ENCODE data around the gene CYB5A. TPM values are rescaled to one million over a fixed set of nuclear protein-coding genes. Genes with fewer than 3 reads are reported as not detected.

Gene CYB5A
- total RNA-seq, 4 donors from 2014 or later = 53.8 to 118 (median 75.2) TPM

DNA sequence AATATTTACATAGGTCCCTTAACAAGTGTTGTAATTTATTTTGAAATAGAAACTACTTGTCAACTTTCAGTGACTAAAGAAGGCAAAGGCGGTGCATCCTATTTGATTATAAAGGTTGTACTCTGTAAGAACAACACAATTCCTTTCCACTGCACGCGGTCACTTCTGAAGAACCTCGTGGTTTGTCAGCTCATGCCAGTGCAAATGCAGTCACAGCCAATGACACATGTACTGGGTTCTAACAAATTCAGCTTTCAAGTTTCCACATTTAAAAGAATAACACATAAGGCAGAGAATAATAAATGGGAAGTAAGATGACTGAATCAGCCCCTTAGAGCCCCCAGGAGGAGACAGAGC, 39.7 kb downstream of the CYB5A start:
- Histone ChIP-seq H3K27me3 (no peaks in the 10 kb centered on the region), H3K9me3 (no peaks in the 10 kb centered on the region), H3K36me3 (peaks cover 0 to 43% of the 10 kb centered on the region in 2 donors), H3K4me1 (peaks cover 0 to 24% (median 4%) of the 10 kb centered on the region in 3 donors), H3K27ac (peak overlapping the region in 1 of 4 donors; percentile 10), H3K4me3 (no peak overlapping the region)
- 93 to 94% methylated on average over 3 to 4 of the region's 4 CpGs for WGBS, 2 donors (ENCODE audit: low coverage in 1 of 2)
- ATAC-seq = peak; percentile 40
- TF ChIP-seq, protein P1, sequence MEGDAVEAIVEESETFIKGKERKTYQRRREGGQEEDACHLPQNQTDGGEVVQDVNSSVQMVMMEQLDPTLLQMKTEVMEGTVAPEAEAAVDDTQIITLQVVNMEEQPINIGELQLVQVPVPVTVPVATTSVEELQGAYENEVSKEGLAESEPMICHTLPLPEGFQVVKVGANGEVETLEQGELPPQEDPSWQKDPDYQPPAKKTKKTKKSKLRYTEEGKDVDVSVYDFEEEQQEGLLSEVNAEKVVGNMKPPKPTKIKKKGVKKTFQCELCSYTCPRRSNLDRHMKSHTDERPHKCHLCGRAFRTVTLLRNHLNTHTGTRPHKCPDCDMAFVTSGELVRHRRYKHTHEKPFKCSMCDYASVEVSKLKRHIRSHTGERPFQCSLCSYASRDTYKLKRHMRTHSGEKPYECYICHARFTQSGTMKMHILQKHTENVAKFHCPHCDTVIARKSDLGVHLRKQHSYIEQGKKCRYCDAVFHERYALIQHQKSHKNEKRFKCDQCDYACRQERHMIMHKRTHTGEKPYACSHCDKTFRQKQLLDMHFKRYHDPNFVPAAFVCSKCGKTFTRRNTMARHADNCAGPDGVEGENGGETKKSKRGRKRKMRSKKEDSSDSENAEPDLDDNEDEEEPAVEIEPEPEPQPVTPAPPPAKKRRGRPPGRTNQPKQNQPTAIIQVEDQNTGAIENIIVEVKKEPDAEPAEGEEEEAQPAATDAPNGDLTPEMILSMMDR (IDR thresholded peaks at IDR 0.05) = no peak
- peak; percentile 0 for TF ChIP-seq POLR2AphosphoS5 (IDR thresholded peaks at IDR 0.05)

DNA sequence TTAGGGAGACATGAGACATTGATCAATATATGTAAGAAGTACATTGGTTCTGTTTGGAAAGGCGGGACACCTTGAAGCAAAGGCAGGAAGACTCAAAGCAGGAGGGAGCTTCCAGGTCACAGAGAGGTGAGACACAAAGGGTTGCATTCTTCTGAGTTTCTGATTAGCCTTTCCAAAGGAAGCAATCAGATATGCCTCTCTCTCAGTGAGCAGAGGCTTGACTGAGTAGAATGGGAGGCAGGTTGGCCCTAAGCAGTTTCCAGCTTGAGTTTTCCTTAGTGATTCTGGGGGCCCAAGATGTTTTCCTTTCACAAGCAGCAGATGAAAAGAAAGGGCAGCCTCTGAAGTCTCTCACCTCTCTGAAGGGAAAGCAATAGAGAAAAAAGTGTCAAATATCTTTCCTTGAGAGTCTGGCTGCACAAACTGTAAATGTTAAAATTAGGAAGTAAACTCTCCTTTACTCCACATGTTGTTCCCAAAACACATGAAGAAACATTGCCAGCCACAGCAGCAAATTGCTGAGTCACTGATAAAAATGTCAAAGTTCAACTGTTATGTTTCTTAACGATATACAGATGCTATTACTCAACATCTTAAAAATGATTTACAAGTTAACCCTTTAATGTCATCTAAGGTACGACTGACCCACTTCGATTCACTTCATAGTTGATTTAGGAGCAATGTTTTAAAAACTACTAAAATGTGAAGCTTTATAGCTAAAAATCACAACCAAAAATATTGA, 40.3 kb downstream of the CYB5A start:
- peaks cover 0 to 24% (median 4%) of the 10 kb centered on the region in 3 donors for H3K4me1 ChIP-seq
- H3K9me3 ChIP-seq = no peaks in the 10 kb centered on the region
- peak overlapping the region in 2 of 4 donors; percentile 10 to 35 for H3K27ac ChIP-seq
- no peaks in the 10 kb centered on the region for H3K27me3 ChIP-seq
- ATAC-seq = peak; percentile 49
- WGBS, 2 donors (ENCODE audit: low coverage in 1 of 2) = 37 to 42% methylated on average over 4 of the region's 4 CpGs
- TF ChIP-seq EP300 (IDR thresholded peaks at IDR 0.05) (no peak), POLR2AphosphoS5 (IDR thresholded peaks at IDR 0.05) (peak; percentile 72), POLR2A (IDR thresholded peaks at IDR 0.05) (no peak)
- TF ChIP-seq, protein P1 (IDR thresholded peaks at IDR 0.05) = no peak
- H3K36me3 ChIP-seq = peaks cover 0 to 43% of the 10 kb centered on the region in 2 donors
- no peak overlapping the region for H3K4me3 ChIP-seq

DNA sequence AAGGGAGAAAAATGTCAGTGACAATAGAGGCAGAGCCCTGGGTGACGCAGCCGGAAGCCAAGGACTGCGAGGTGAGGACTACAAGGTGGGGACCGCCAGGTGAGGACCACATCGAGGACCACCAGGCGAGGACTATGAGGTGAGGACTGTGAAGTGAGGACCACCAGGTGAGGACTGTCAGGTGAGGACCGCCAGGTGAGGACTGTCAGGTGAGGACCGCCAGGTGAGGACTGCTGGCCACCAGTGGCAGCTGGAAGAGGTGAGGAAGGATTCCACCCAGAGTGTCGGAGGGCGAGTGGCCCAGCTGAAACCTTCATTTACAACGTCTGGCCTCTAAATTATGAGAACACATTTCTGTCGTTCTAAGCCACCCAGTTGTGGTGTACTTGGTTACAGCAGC, 41.6 kb downstream of the CYB5A start:
- Histone ChIP-seq H3K27ac (no peak overlapping the region), H3K4me1 (peaks cover 0 to 17% (median 4%) of the 10 kb centered on the region in 3 donors), H3K27me3 (no peaks in the 10 kb centered on the region), H3K4me3 (no peak overlapping the region), H3K36me3 (peaks cover 0 to 38% of the 10 kb centered on the region in 2 donors), H3K9me3 (no peaks in the 10 kb centered on the region)
- 85 to 95% methylated on average over 4 to 9 of the region's 12 CpGs for WGBS, 2 donors (ENCODE audit: low coverage in 1 of 2)
- TF ChIP-seq POLR2A (IDR thresholded peaks at IDR 0.05) (no peak), EP300 (IDR thresholded peaks at IDR 0.05) (no peak), POLR2AphosphoS5 (IDR thresholded peaks at IDR 0.05) (no peak)
- TF ChIP-seq, protein P1 (IDR thresholded peaks at IDR 0.05) = no peak
- no peak for ATAC-seq

DNA sequence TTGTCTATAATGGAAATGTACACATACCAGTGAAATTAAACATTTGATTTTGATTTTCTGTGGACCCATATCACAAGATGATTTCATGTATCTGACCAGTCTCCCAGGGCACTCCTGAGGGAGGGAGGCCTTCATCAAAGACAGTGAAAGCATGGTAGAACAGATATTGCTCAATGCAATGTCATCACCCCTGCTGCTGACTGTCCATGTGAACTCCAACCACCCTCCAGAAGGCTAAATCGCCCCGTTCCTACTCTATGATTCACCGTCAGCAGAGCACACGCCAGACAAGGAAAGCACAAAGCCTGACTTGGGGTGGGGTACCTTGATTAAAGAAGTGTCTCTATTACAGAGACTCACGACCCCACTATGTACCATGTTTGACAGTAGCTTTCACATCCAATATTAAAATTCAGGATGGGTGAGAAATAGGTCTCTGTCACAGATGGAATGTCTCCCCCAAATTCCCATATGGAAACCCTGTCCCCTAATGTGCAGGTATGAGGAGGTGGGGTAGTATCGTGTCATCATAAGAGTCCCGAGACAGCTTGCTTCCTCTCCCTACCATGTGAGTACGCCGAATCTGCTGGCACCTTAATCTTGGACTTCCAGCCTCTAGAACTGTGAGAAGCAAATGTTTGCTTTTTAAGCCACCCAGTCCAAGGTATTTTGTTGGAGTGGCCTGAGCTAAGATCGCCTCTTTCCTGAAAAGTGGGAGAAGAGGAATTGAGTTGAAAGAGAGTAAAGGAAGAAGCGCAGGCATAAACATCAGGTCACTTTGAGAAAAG, 42.4 kb downstream of the CYB5A start:
- Histone ChIP-seq H3K4me1 (peaks cover 0 to 14% (median 4%) of the 10 kb centered on the region in 3 donors), H3K27me3 (no peaks in the 10 kb centered on the region), H3K9me3 (no peaks in the 10 kb centered on the region), H3K27ac (no peak overlapping the region), H3K36me3 (peaks cover 0 to 35% of the 10 kb centered on the region in 2 donors), H3K4me3 (no peak overlapping the region)
- TF ChIP-seq POLR2A (IDR thresholded peaks at IDR 0.05) (no peak), POLR2AphosphoS5 (IDR thresholded peaks at IDR 0.05) (peak; percentile 7)
- peak; percentile 74 for ATAC-seq
- 100% methylated on average over 2 to 7 of the region's 11 CpGs for WGBS, 2 donors (ENCODE audit: low coverage in 1 of 2)

DNA sequence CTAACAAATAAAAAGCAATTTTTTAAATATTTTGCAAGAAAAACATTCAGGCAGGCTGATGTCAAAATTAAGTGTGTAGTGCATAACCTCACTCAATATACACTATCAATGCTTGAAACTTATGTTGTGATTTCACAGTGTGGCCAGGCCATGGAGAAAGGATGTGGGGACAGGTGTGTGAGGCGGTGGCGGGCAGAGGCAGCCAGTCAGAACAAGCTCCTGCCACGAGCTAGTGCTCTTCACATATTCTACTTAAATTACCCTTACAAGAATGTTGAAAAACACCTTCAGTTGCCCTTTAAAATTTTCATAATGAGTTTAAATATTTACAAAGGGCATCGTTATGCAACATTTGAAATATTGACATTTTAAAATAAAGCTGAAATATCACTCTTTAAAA, 43.2 kb downstream of the CYB5A start:
- no peaks in the 10 kb centered on the region for H3K27me3 ChIP-seq
- TF ChIP-seq POLR2A (IDR thresholded peaks at IDR 0.05) = no peak
- TF ChIP-seq, protein P1 (IDR thresholded peaks at IDR 0.05) = no peak
- no peak for TF ChIP-seq POLR2AphosphoS5 (IDR thresholded peaks at IDR 0.05)
- no peak for TF ChIP-seq EP300 (IDR thresholded peaks at IDR 0.05)
- H3K4me1 ChIP-seq = peaks cover 0 to 14% (median 4%) of the 10 kb centered on the region in 3 donors
- H3K9me3 ChIP-seq = no peaks in the 10 kb centered on the region
- 70 to 82% methylated on average over 4 of the region's 4 CpGs for WGBS, 2 donors (ENCODE audit: low coverage in 1 of 2)
- no peak overlapping the region for H3K4me3 ChIP-seq
- ATAC-seq = no peak
- no peak overlapping the region for H3K27ac ChIP-seq
- H3K36me3 ChIP-seq = peaks cover 0 to 30% of the 10 kb centered on the region in 2 donors

All from gastroesophageal sphincter (tissue), 4 donors.